Spleen (tissue), 11 donors: Measurements from ENCODE around the gene VMP1. TPM values are rescaled to one million over a fixed set of nuclear protein-coding genes. Genes with fewer than 3 reads are reported as not detected.

Source experiments
- DNase-seq: peaks from one replicate; pipeline ENCODE4 v3.0.0-alpha.2; 2020
- H3K27ac ChIP-seq, 8 donors: fragments of 200-600 bp; sonication (generic) in 7 of 8; 1 replicate in 4 of 8; 2 replicates in 4 of 8; pipeline versions ENCODE4 v1.5.0 to v1.8.0; 2016 to 2021; ENCODE audit warnings: inconsistent platforms in 4 of 8, mild to moderate bottlenecking in 4 of 8, moderate library complexity in 1 of 8
- H3K27me3 ChIP-seq, 7 donors: fragments of 200-600 bp; sonication (generic) in 6 of 7; replicated peaks in 1 of 7; 1 replicate in 4 of 7; 2 replicates in 3 of 7; pipeline versions ENCODE4 v1.5.0 to v1.8.0; 2016 to 2021; ENCODE audit warnings: inconsistent platforms in 3 of 7, mild to moderate bottlenecking in 1 of 7
- H3K36me3 ChIP-seq, 6 donors: fragments of 200-600 bp; sonication (generic) in 5 of 6; 1 replicate in 4 of 6; 2 replicates in 2 of 6; pipeline versions ENCODE4 v1.5.0 to v1.8.0; 2016 to 2021; ENCODE audit warnings: inconsistent platforms in 2 of 6
- H3K4me1 ChIP-seq, 6 donors: fragments of 200-600 bp; sonication (generic) in 5 of 6; 1 replicate in 3 of 6; 2 replicates in 3 of 6; pipeline versions ENCODE4 v1.5.0 to v1.8.0; 2016 to 2021; ENCODE audit warnings: inconsistent platforms in 3 of 6
- H3K4me3 ChIP-seq, 8 donors: fragments of 200-600 bp; sonication (generic) in 7 of 8; 1 replicate in 4 of 8; 2 replicates in 4 of 8; pipeline versions ENCODE4 v1.5.0 to v1.8.0; 2016 to 2021; ENCODE audit warnings: inconsistent platforms in 4 of 8, mild to moderate bottlenecking in 4 of 8, moderate library complexity in 2 of 8
- H3K9me3 ChIP-seq, 8 donors: fragments of 200-600 bp; sonication (generic) in 7 of 8; 1 replicate in 4 of 8; 2 replicates in 4 of 8; pipeline versions ENCODE4 v1.5.0 to v1.8.0; 2016 to 2021; ENCODE audit warnings: inconsistent platforms in 4 of 8
- POLR2A ChIP-seq, 3 donors: fragments of 450-650 bp; IDR thresholded peaks; one replicate each; pipeline ENCODE4 v1.5.1; 2017; ENCODE audit warnings: antibody characterized with exemption in 3 of 3, mild to moderate bottlenecking in 1 of 3
- POLR2AphosphoS5 ChIP-seq, 3 donors: sonication (generic); formaldehyde crosslinking; IDR thresholded peaks; one replicate each; pipeline ENCODE4 v1.5.1; 2017; ENCODE audit warnings: antibody characterized with exemption in 3 of 3
- WGBS, 5 donors: extraction: QIAGEN DNeasy Blood & Tissue Kit in 3 of 5; methylation state at CpG; one replicate each; pipeline versions ENCODE4 v1.1.5 to v1.1.7; 2013 to 2018; 5-methylcytosine and 5-hydroxymethylcytosine counted together
- intact Hi-C: fragments of 100-400 bp; cut with DNase I; formaldehyde crosslinking; loops from one replicate; pipeline ENCODE4 v1.15.0; 2023; ENCODE audit warnings: low total_unique reads
- polyA plus RNA-seq, 3 donors: library from polyadenylated mRNA; stranded (reverse); fragments of 200-250 nt; gene quantifications; one replicate each; pipeline ENCODE4 v1.2.1, GENCODE V29; 2013
- total RNA-seq, 7 donors: library from RNA; depleted of rRNA in 3 of 7; stranded (reverse); fragments of >200 nt in 3 of 7; fragmentation: NEBNext Ultra II Directional in 4 of 7; extraction: Animal tissue kit (Norgen Biotek cat#: 25700) in 4 of 7; gene quantifications; one replicate each; pipeline versions ENCODE4 v1.1.0 to v1.2.1, GENCODE V29; 2016 to 2021
- TF ChIP-seq, protein P1 (sequence below), 11 experiments: fragments of 200-600 bp in 7 of 11; fragments of 450-650 bp in 4 of 11; sonication (generic) in 4 of 11; IDR thresholded peaks in 8 of 11; conservative IDR thresholded peaks in 3 of 11; 1 replicate in 7 of 11; 2 replicates in 4 of 11; pipeline versions ENCODE4 v1.4.0 to v1.8.0; 2016 to 2021; ENCODE audit warnings: antibody characterized with exemption in 11 of 11, inconsistent platforms in 4 of 11, mild to moderate bottlenecking in 1 of 11
- donor health status: healthy with polysubstance abuse.
- donor health status: DM: no; HTN: no; CAD: no; lungs with moderate emphysema.
- donor health status: DM: no; HTN: no; CAD: no.
- donor health status: Bipolar disorder and iron deficiency.
- donor health status: healthy.
- donor health status: DM: no; HTN: no; CAD: no.
- donor health status: DM: yes; HTN: yes; CAD: no.

Gene VMP1
- total and polyA plus RNA-seq, 10 donors = 53.2 to 649 (median 304) TPM

DNA sequence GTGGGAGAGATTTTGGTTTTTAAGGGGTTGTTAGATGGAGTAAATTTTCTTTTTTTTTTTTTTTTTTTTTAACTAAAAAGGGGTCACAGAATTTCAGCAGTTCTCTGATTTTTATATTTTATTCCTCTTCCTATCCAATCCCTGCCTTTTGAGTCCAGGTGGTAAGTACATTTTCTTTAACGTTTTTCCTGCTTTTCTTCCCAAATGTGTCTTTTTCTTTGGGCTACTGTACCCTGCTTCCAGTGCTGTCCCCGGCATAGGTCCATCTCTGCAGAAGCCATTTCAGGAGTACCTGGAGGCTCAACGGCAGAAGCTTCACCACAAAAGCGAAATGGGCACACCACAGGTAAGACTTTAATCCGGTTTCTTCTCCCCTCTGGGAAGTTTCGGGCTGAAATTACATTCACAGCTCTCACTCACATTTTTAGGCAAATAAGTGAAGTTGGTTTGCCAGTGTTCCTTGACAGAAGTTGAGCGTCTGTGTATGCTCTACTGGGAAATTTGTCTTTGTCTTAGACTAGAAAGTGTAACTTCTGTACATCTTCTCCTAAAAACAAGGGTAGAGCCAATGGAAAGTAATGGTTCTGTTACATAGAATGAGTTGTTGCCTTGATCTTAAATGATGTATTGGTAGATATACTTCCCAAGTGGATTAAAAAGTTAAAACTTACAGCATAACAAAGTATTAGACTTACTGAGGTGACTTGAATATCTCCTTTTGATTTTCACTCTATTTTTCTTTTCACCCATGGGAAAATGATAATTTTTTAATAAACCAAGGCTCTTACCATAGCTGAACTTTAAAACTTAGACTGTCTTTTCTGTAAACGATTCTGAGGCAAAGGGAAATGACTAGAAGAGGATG lies 130.8 kb downstream of the VMP1 start:
- no peaks in the 10 kb centered on the region for H3K27me3 ChIP-seq
- peaks cover 0 to 63% (median 8%) of the 10 kb centered on the region in 6 donors for H3K36me3 ChIP-seq
- peak overlapping the region; percentile 39 to 69 (median 52) for H3K4me3 ChIP-seq
- intact Hi-C loops = no loop called here
- no peak for DNase-seq
- H3K4me1 ChIP-seq = peaks cover 7 to 81% (median 44%) of the 10 kb centered on the region in 6 donors
- 16 to 28% (median 23%) methylated on average over 8 of the region's 8 CpGs for WGBS, 5 donors
- no peaks in the 10 kb centered on the region for H3K9me3 ChIP-seq
- TF ChIP-seq, protein P1, sequence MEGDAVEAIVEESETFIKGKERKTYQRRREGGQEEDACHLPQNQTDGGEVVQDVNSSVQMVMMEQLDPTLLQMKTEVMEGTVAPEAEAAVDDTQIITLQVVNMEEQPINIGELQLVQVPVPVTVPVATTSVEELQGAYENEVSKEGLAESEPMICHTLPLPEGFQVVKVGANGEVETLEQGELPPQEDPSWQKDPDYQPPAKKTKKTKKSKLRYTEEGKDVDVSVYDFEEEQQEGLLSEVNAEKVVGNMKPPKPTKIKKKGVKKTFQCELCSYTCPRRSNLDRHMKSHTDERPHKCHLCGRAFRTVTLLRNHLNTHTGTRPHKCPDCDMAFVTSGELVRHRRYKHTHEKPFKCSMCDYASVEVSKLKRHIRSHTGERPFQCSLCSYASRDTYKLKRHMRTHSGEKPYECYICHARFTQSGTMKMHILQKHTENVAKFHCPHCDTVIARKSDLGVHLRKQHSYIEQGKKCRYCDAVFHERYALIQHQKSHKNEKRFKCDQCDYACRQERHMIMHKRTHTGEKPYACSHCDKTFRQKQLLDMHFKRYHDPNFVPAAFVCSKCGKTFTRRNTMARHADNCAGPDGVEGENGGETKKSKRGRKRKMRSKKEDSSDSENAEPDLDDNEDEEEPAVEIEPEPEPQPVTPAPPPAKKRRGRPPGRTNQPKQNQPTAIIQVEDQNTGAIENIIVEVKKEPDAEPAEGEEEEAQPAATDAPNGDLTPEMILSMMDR (IDR thresholded peaks at IDR 0.05 in 8 of 11, conservative IDR thresholded peaks at IDR 0.05 in 3 of 11) = no peak
- TF ChIP-seq POLR2A (IDR thresholded peaks at IDR 0.05) (peak in 1 of 3 donors; percentile 15), POLR2AphosphoS5 (IDR thresholded peaks at IDR 0.05) (no peak)
- H3K27ac ChIP-seq = peak overlapping the region; percentile 83 to 95 (median 92)

DNA sequence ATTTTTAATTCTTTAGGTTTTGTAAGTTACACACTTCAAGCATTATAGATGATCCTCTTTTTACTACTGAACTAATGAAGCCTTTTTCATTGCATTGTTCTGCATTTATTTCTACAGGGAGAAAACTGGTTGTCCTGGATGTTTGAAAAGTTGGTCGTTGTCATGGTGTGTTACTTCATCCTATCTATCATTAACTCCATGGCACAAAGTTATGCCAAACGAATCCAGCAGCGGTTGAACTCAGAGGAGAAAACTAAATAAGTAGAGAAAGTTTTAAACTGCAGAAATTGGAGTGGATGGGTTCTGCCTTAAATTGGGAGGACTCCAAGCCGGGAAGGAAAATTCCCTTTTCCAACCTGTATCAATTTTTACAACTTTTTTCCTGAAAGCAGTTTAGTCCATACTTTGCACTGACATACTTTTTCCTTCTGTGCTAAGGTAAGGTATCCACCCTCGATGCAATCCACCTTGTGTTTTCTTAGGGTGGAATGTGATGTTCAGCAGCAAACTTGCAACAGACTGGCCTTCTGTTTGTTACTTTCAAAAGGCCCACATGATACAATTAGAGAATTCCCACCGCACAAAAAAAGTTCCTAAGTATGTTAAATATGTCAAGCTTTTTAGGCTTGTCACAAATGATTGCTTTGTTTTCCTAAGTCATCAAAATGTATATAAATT lies 132.3 kb downstream of the VMP1 start:
- Histone ChIP-seq H3K36me3 (peaks cover 0 to 52% (median 8%) of the 10 kb centered on the region in 6 donors), H3K4me3 (peak overlapping the region; percentile 39 to 69 (median 52)), H3K27ac (peak overlapping the region; percentile 83 to 95 (median 92)), H3K4me1 (peaks cover 8 to 94% (median 49%) of the 10 kb centered on the region in 6 donors), H3K9me3 (no peaks in the 10 kb centered on the region), H3K27me3 (no peaks in the 10 kb centered on the region)
- intact Hi-C loops = no loop called here
- TF ChIP-seq POLR2AphosphoS5 (IDR thresholded peaks at IDR 0.05) (peak in 1 of 3 donors; percentile 77), POLR2A (IDR thresholded peaks at IDR 0.05) (peak in 1 of 3 donors; percentile 4)
- TF ChIP-seq, protein P1 (IDR thresholded peaks at IDR 0.05 in 8 of 11, conservative IDR thresholded peaks at IDR 0.05 in 3 of 11) = no peak
- 41 to 61% (median 49%) methylated on average over 6 of the region's 6 CpGs for WGBS, 5 donors
- DNase-seq = no peak

DNA sequence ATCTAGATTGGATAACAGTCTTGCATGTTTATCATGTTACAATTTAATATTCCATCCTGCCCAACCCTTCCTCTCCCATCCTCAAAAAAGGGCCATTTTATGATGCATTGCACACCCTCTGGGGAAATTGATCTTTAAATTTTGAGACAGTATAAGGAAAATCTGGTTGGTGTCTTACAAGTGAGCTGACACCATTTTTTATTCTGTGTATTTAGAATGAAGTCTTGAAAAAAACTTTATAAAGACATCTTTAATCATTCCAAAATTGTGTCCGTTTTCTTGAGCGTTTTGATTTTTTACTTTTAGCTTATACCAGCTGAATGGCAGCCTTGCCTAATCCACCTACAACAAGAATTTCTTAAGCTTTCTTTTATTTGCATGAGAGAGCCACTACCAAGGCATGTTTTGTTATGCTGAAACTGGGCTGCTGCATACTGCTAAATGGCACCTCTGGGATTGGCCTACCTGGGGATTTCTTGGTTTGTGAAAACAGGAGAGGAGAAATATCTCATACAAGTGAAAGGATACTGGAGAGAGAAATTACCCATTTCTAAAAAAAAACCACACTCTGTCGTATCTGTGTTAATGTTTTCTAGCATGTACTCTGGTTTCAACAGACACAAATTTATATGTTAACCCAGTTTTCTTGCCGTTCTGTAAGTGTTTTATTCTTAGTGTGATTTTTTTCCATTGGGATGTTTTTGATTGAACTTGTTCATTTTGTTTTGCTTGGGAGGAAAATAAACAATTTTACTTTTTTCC lies 133.1 kb downstream of the VMP1 start:
- H3K27me3 ChIP-seq = no peaks in the 10 kb centered on the region
- peak overlapping the region; percentile 39 to 69 (median 52) for H3K4me3 ChIP-seq
- DNase-seq = no peak
- H3K36me3 ChIP-seq = peaks cover 0 to 47% (median 8%) of the 10 kb centered on the region in 6 donors
- intact Hi-C loops = no loop called here
- peaks cover 15 to 99% (median 56%) of the 10 kb centered on the region in 6 donors for H3K4me1 ChIP-seq
- H3K9me3 ChIP-seq = no peaks in the 10 kb centered on the region
- TF ChIP-seq POLR2AphosphoS5 (IDR thresholded peaks at IDR 0.05) = peak in 1 of 3 donors; percentile 64
- TF ChIP-seq POLR2A (IDR thresholded peaks at IDR 0.05) = peak in 2 of 3 donors; percentile 1 to 3
- TF ChIP-seq, protein P1 (IDR thresholded peaks at IDR 0.05 in 8 of 11, conservative IDR thresholded peaks at IDR 0.05 in 3 of 11) = no peak
- WGBS, 5 donors = 44 to 56% (median 49%) methylated on average over 4 of the region's 4 CpGs
- peak overlapping the region; percentile 83 to 95 (median 92) for H3K27ac ChIP-seq
